Thymus (tissue), 11 donors: ENCODE results near the gene SIPA1L3. TPM values are rescaled to one million over a fixed set of nuclear protein-coding genes. Genes with fewer than 3 reads are reported as not detected.
A peak's percentile ranks its signal among the peaks of the same experiment; 100 is the strongest.
"Not testable (repeated sequence)": the region's sequence is repeated elsewhere in the genome, so short reads cannot be mapped to it uniquely, and the experiment has no call there.

ENCODE experiments used
- DNase-seq, 9 donors: peaks; one replicate each; pipeline ENCODE4 v3.0.0-alpha.2; 2013; ENCODE audit warnings: low spot score in 9 of 9, low read depth in 6 of 9, missing footprints in 1 of 9
- H3K27ac ChIP-seq, 2 donors: one replicate each; pipeline ENCODE4 v1.5.1; 2013; ENCODE audit warnings: control low read depth in 1 of 2, low read depth in 1 of 2, low read length in 1 of 2, mild to moderate bottlenecking in 1 of 2, moderate library complexity in 1 of 2
- H3K27me3 ChIP-seq, 2 donors: one replicate each; pipeline ENCODE4 v1.5.1; 2013; ENCODE audit warnings: low read length in 1 of 2; ENCODE audit not compliant: control insufficient read depth in 2 of 2, insufficient read depth in 1 of 2
- H3K36me3 ChIP-seq, 2 donors: one replicate each; pipeline ENCODE4 v1.5.1; 2013; ENCODE audit warnings: low read length in 1 of 2, mild to moderate bottlenecking in 1 of 2, moderate library complexity in 1 of 2; ENCODE audit not compliant: control insufficient read depth in 2 of 2, insufficient read depth in 2 of 2
- H3K4me1 ChIP-seq, 2 donors: one replicate each; pipeline ENCODE4 v1.5.1; 2013; ENCODE audit warnings: low read length in 2 of 2; ENCODE audit not compliant: control insufficient read depth in 2 of 2, insufficient read depth in 2 of 2
- H3K4me3 ChIP-seq, 2 donors: one replicate each; pipeline ENCODE4 v1.5.1; 2013; ENCODE audit warnings: low read length in 2 of 2, control low read depth in 1 of 2, mild to moderate bottlenecking in 1 of 2
- H3K9me3 ChIP-seq, 2 donors: one replicate each; pipeline ENCODE4 v1.5.1; 2013; ENCODE audit warnings: low read length in 1 of 2, mild to moderate bottlenecking in 1 of 2; ENCODE audit not compliant: control insufficient read depth in 2 of 2, insufficient read depth in 1 of 2
- WGBS: extraction: QIAGEN DNeasy Blood & Tissue Kit; methylation state at CpG from one replicate; pipeline ENCODE4 v1.1.7; 2013; 5-methylcytosine and 5-hydroxymethylcytosine counted together
- polyA plus RNA-seq: library from polyadenylated mRNA; stranded (reverse); fragments of 200-250 nt; gene quantifications from one replicate; pipeline ENCODE4 v1.2.3, GENCODE V29; 2013
- total RNA-seq: library from RNA; stranded (reverse); fragments of 120-200 nt; gene quantifications from one replicate; pipeline ENCODE4 v1.2.4, GENCODE V29; 2013
- donor health status: healthy.

The SIPA1L3 gene
- total and polyA plus RNA-seq, 2 donors = 5.0 to 6.0 TPM

GRCh38 chr19:38224014-38224862 lies 317.2 kb downstream of the SIPA1L3 start, which contains the start of gene DPF1:
Gene DPF1 (minus strand): TSS chr19:38224222. CDS start chr19:38224142, 80 bp downstream.
- Histone ChIP-seq H3K4me1 (peaks cover 6 to 11% of the 10 kb centered on the region in 2 donors), H3K4me3 (peak within 1 kb of the TSS; percentile 5 to 47), H3K27ac (no peak within 1 kb of the TSS), H3K9me3 (no peaks in the 10 kb centered on the region), H3K27me3 (peaks cover 67 to 90% of the 10 kb centered on the region in 2 donors), H3K36me3 (no peaks in the 10 kb centered on the region)
- peak in 3 of 9 donors; percentile 18 to 52 (median 38) for DNase-seq
- 2% methylated on average over 61 of the region's 61 CpGs for WGBS

- H3K27ac ChIP-seq, DNase-seq, H3K9me3 ChIP-seq, H3K4me3 ChIP-seq, H3K36me3 ChIP-seq: not testable (repeated sequence)
- Histone ChIP-seq H3K27me3 (peaks cover 74 to 91% of the 10 kb centered on the region in 2 donors), H3K4me1 (peaks cover 7 to 12% of the 10 kb centered on the region in 2 donors)
- WGBS = 93% methylated on average over 6 of the region's 6 CpGs
Observed at GRCh38 chr19:38224863-38225218, 317.8 kb downstream of the SIPA1L3 start.

GRCh38 chr19:38227287-38228004 lies 320.4 kb downstream of the SIPA1L3 start:
- Histone ChIP-seq H3K9me3 (no peaks in the 10 kb centered on the region), H3K4me1 (peaks cover 7 to 12% of the 10 kb centered on the region in 2 donors), H3K36me3 (no peaks in the 10 kb centered on the region), H3K27ac (no peak overlapping the region), H3K27me3 (peaks cover 65 to 92% of the 10 kb centered on the region in 2 donors), H3K4me3 (no peak overlapping the region)
- 65% methylated on average over 11 of the region's 11 CpGs for WGBS
- DNase-seq = no peak

GRCh38 chr19:38228005-38228377 lies 321.0 kb downstream of the SIPA1L3 start:
- H3K4me1 ChIP-seq = peaks cover 7 to 12% of the 10 kb centered on the region in 2 donors
- no peaks in the 10 kb centered on the region for H3K36me3 ChIP-seq
- H3K4me3 ChIP-seq = no peak overlapping the region
- H3K9me3 ChIP-seq = no peaks in the 10 kb centered on the region
- DNase-seq = no peak
- no peak overlapping the region for H3K27ac ChIP-seq
- peaks cover 59 to 87% of the 10 kb centered on the region in 2 donors for H3K27me3 ChIP-seq
- WGBS = 19% methylated on average over 16 of the region's 16 CpGs

GRCh38 chr19:38228491-38229439 lies 321.8 kb downstream of the SIPA1L3 start:
- DNase-seq = no peak

GRCh38 chr19:38229585-38230073 lies 322.6 kb downstream of the SIPA1L3 start:
- H3K4me3 ChIP-seq = peak overlapping the region in 1 of 2 donors; percentile 37
- no peak overlapping the region for H3K27ac ChIP-seq
- peaks cover 43 to 75% of the 10 kb centered on the region in 2 donors for H3K27me3 ChIP-seq
- DNase-seq = peak in 8 of 9 donors; percentile 34 to 82 (median 67)
- H3K36me3 ChIP-seq = no peaks in the 10 kb centered on the region
- WGBS = under 1% methylated on average over 54 of the region's 54 CpGs
- H3K4me1 ChIP-seq = peaks cover 3 to 9% of the 10 kb centered on the region in 2 donors
- no peaks in the 10 kb centered on the region for H3K9me3 ChIP-seq

More at GRCh38 chr19:38228491-38229439, 321.8 kb downstream of the SIPA1L3 start:
- no peaks in the 10 kb centered on the region for H3K36me3 ChIP-seq
- 4% methylated on average over 80 of the region's 80 CpGs for WGBS
- peak overlapping the region in 1 of 2 donors; percentile 37 for H3K4me3 ChIP-seq
- no peaks in the 10 kb centered on the region for H3K9me3 ChIP-seq
- peaks cover 52 to 81% of the 10 kb centered on the region in 2 donors for H3K27me3 ChIP-seq
- H3K4me1 ChIP-seq = peaks cover 5 to 12% of the 10 kb centered on the region in 2 donors
- H3K27ac ChIP-seq = no peak overlapping the region

- 69% methylated on average over 3 of the region's 3 CpGs for WGBS
- H3K27ac ChIP-seq, H3K4me1 ChIP-seq, H3K36me3 ChIP-seq, H3K9me3 ChIP-seq, DNase-seq, H3K4me3 ChIP-seq: not testable (repeated sequence)
- peaks cover 36 to 67% of the 10 kb centered on the region in 2 donors for H3K27me3 ChIP-seq
Observed at GRCh38 chr19:38230506-38231133, 323.6 kb downstream of the SIPA1L3 start.

GRCh38 chr19:38231918-38232317 lies 324.9 kb downstream of the SIPA1L3 start:
- H3K27ac ChIP-seq = no peak overlapping the region
- no peak for DNase-seq
- no peaks in the 10 kb centered on the region for H3K9me3 ChIP-seq
- peaks cover 3 to 9% of the 10 kb centered on the region in 2 donors for H3K4me1 ChIP-seq
- no peak overlapping the region for H3K4me3 ChIP-seq
- 93% methylated on average over 7 of the region's 7 CpGs for WGBS
- H3K27me3 ChIP-seq = peaks cover 29 to 57% of the 10 kb centered on the region in 2 donors
- H3K36me3 ChIP-seq = no peaks in the 10 kb centered on the region
